Transverse colon (tissue), 4 donors: Measurements from ENCODE around the gene FAN1.

Experiments used
- CTCF ChIP-seq, 5 experiments: fragments of 200-600 bp in 3 of 5; fragments of 450-650 bp in 2 of 5; sonication (generic) in 3 of 5; IDR thresholded peaks; 1 replicate in 2 of 5; 2 replicates in 3 of 5; pipeline ENCODE4 v1.5.1; 2016 to 2017; ENCODE audit warnings: antibody characterized with exemption in 5 of 5, inconsistent platforms in 3 of 5, mild to moderate bottlenecking in 2 of 5, moderate library complexity in 1 of 5
- EP300 ChIP-seq: sonication (generic); formaldehyde crosslinking; IDR thresholded peaks from one replicate; pipeline ENCODE4 v1.6.1; 2017; ENCODE audit warnings: antibody characterized with exemption, low read depth
- POLR2A ChIP-seq: fragments of 450-650 bp; IDR thresholded peaks from one replicate; pipeline ENCODE4 v1.6.1; 2016; ENCODE audit warnings: antibody characterized with exemption, mild to moderate bottlenecking, moderate library complexity
- POLR2AphosphoS5 ChIP-seq, 3 donors: sonication (generic); formaldehyde crosslinking; IDR thresholded peaks; one replicate each; pipeline ENCODE4 v1.6.1; 2016; ENCODE audit warnings: antibody characterized with exemption in 3 of 3

- TF ChIP-seq CTCF (IDR thresholded peaks at IDR 0.05) (no peak), EP300 (no peak), POLR2A (no peak), POLR2AphosphoS5 (IDR thresholded peaks at IDR 0.05) (no peak)
Measured at GRCh38 chr15:30956216-30957124, 52.8 kb downstream of the FAN1 start.
